A549 (cell line): ENCODE measurements around the gene ISOC1.

Experiments
- JUN ChIP-seq, 2 experiments: fragments of >200 bp; sonication (Bioruptor Twin); formaldehyde crosslinking; IDR thresholded peaks; 2 replicates in 1 of 2; 3 replicates in 1 of 2; pipeline ENCODE4 v1.6.1; 2016 to 2017
- MAZ ChIP-seq: fragments of 150-350 bp; IDR thresholded peaks from 2 replicates; pipeline ENCODE4 v1.6.1; 2014; ENCODE audit warnings: antibody characterized with exemption, low read depth, low read length, borderline replicate concordance

GRCh38 chr5:129135633-129136032 lies 41.1 kb downstream of the ISOC1 start:
- TF ChIP-seq JUN (IDR thresholded peaks at IDR 0.05) (no peak), MAZ (no peak)
